Stimulated activated CD8-positive, alpha-beta memory T cell treated with anti-CD3 and anti-CD28 coated beads, Interleukin-15, amount 100 ng/mL, for 24 hours (primary cell): ENCODE measurements around the gene FNDC3A.
"Not testable (repeated sequence)": the region's sequence is repeated elsewhere in the genome, so short reads cannot be mapped to it uniquely, and the experiment has no call there.

Experiments used
- DNase-seq: peaks from one replicate; pipeline ENCODE4 v3.0.0-alpha.2; 2020; ENCODE audit warnings: low read depth

FNDC3A gene

GRCh38 chr13:49148405-49148804 is 172.7 kb downstream of the FNDC3A start:
- no peak for DNase-seq

- DNase-seq: not testable (repeated sequence)
Observed at GRCh38 chr13:49157955-49158584, 182.4 kb downstream of the FNDC3A start.

- DNase-seq: not testable (repeated sequence)
Observed at GRCh38 chr13:49163162-49163561, 187.4 kb downstream of the FNDC3A start.

- no peak for DNase-seq
Observed at GRCh38 chr13:49164712-49165111, 189.0 kb downstream of the FNDC3A start.

- DNase-seq: no peak
Observed at GRCh38 chr13:49165798-49166752, 190.4 kb downstream of the FNDC3A start.

GRCh38 chr13:49171359-49171758 is 195.6 kb downstream of the FNDC3A start:
- no peak for DNase-seq

GRCh38 chr13:49183672-49184325 is 208.1 kb downstream of the FNDC3A start:
- no peak for DNase-seq

- no peak for DNase-seq
Observed at GRCh38 chr13:49184621-49185020, 208.9 kb downstream of the FNDC3A start.

GRCh38 chr13:49185264-49185663 is 209.6 kb downstream of the FNDC3A start:
- no peak for DNase-seq

GRCh38 chr13:49190901-49191300 is 215.2 kb downstream of the FNDC3A start:
- DNase-seq: no peak

GRCh38 chr13:49206641-49207040 is 230.9 kb downstream of the FNDC3A start:
- DNase-seq: no peak

- DNase-seq: no peak
Observed at GRCh38 chr13:49208619-49209018, 232.9 kb downstream of the FNDC3A start.

- DNase-seq: no peak
Observed at GRCh38 chr13:49210114-49210513, 234.4 kb downstream of the FNDC3A start.

GRCh38 chr13:49210669-49211068 is 235.0 kb downstream of the FNDC3A start:
- no peak for DNase-seq

- no peak for DNase-seq
Observed at GRCh38 chr13:49213539-49213938, 237.8 kb downstream of the FNDC3A start.

GRCh38 chr13:49213997-49214916 is 238.5 kb downstream of the FNDC3A start:
- no peak for DNase-seq

GRCh38 chr13:49214917-49215376 is 239.2 kb downstream of the FNDC3A start:
- no peak for DNase-seq

GRCh38 chr13:49216334-49216733 is 240.6 kb downstream of the FNDC3A start:
- DNase-seq: no peak

- no peak for DNase-seq
Observed at GRCh38 chr13:49217962-49218492, 242.3 kb downstream of the FNDC3A start.

- no peak for DNase-seq
Observed at GRCh38 chr13:49218493-49219051, 242.9 kb downstream of the FNDC3A start.

GRCh38 chr13:49219647-49220035 is 243.9 kb downstream of the FNDC3A start:
- no peak for DNase-seq
